ENCODE results near the gene ZCCHC14. TPM values are rescaled to one million over a fixed set of nuclear protein-coding genes. Genes with fewer than 3 reads are reported as not detected.

The ZCCHC14 gene
- polyA plus RNA-seq, 2 of the 4 experiments (the other 2 are of a cell fraction): 3.8 to 7.3 TPM

DNA sequence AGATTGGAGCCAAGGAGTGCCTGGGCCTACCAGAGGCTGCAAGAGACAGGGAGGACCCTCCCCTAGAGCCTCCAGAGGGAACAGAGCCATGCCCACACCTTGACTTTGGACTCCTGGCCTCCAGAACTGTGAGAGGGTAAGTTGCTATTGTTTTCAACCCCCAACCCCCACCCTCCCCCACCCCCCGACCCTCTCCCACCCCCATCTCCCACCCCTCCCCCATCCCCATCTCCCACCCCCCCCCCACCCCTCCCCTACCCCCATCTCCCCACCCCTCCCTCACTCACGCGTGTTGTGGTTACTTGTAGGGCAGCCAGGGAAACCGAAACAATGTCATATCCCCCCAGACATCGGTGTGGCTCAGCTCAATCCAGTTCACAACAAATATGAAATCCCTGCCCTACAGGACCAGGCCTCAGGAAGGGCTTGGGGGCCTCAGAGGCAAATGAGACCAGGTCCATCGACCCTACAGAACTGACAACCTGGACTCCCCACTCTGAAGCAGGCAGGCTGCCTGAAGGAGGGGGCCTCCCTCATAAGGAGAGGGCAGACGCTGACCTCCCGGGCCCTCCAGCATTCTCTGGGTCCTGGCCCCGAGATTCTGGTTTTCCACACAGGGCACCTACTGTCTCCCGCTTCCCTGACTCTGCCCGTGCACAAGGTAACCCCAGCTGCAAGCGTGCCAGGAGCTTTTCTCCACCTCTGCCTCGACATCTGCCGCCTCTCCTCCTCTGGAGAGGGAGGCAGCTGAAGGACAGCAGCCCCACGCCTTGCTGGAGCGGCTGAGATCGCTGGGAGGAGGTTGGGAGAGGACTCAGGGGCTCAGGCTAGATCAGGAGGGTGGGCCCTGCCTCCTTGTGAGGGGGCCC lies 3.0 kb upstream of the ZCCHC14 start (continued):
- TF ChIP-seq REST (IDR thresholded peaks at IDR 0.05) (no peak), SREBF2 (IDR thresholded peaks at IDR 0.05) (no peak), USF2 (IDR thresholded peaks at IDR 0.05) (no peak)

DNA sequence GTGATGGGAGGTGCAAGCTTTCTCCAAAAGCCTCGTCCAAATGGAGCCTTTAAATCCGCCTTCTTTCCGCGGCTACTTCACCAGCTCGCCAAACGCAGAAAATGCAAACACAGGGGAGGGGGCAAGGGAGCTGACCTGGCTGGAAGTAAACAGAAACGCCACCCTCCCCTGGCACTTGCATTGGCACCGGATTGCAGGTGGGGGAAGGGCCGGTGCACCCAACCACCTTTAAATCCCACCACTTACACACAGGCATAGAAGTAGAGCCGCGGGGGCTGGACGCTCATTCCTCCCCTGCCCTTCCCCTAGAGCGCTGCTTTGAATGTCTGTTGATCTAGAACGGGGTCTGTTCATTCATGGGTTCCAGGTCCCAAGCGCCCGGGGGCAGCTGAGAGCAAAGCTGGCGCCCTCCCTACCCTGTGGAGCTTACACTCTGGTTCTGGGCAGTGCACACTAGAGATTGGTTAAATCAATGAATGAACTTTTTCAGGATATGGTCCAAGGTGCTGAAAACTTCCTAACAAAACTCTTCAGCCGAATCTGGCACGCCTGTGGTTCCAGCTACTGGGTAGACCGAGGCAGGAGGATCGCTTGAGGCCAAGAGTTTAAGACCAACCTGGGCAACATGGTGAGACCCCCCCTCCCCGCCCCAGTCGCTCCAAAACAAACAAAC lies 920 bp upstream of the ZCCHC14 start:
- TF ChIP-seq RFX5 (IDR thresholded peaks at IDR 0.05) (no peak), HMGXB4 (CRISPR knock-in tag; IDR thresholded peaks at IDR 0.05; ENCODE audit: borderline replicate concordance) (no peak), EHF (CRISPR knock-in tag; IDR thresholded peaks at IDR 0.05) (no peak), EP300 (IDR thresholded peaks at IDR 0.05) (no peak), RAD21 (conservative IDR thresholded peaks at IDR 0.05 in 1 of 2, IDR thresholded peaks at IDR 0.05 in 1 of 2) (no peak), ZSCAN20 (CRISPR knock-in tag; IDR thresholded peaks at IDR 0.05) (no peak), REST (IDR thresholded peaks at IDR 0.05) (peak; percentile 52), ESRRA (IDR thresholded peaks at IDR 0.05; ENCODE audit: borderline replicate concordance, low read length) (no peak), POLR2A (IDR thresholded peaks at IDR 0.05; ENCODE audit: low read length) (no peak), USF2 (IDR thresholded peaks at IDR 0.05) (no peak), BHLHE40 (IDR thresholded peaks at IDR 0.05; ENCODE audit: low read depth, low read length) (no peak), ZFP36 (IDR thresholded peaks at IDR 0.05; ENCODE audit: borderline replicate concordance, partially characterized antibody) (no peak), KDM1A (IDR thresholded peaks at IDR 0.05; ENCODE audit: low read depth) (peak; percentile 73; the same call in 1 of the 2 replicates), FOSB (CRISPR knock-in tag; IDR thresholded peaks at IDR 0.05) (no peak), CTCF (IDR thresholded peaks at IDR 0.05) (0 out of 3 replicates have a peak, but pooled peaks have one; percentile 3), MAZ (IDR thresholded peaks at IDR 0.05; ENCODE audit: borderline replicate concordance, low read depth, low read length) (no peak), MAFK (IDR thresholded peaks at IDR 0.05; ENCODE audit: partially characterized antibody) (no peak)
- ChIA-PET POLR2A (no interaction called here), CTCF (interaction anchor here (1.2 to 1.4 kb wide), 4 partner anchors 20 to 142 kb away, joined by 3 to 5 read pairs (median 3); no protein-coding TSS in a partner anchor)
- Histone ChIP-seq H3K27ac (peak overlapping the region; percentile 67 to 83; a peak in 5 of 6 replicates), H3K4me2 (peak overlapping the region; percentile 93), H3K4me1 (peaks cover 33% of the 10 kb centered on the region), H3K4me3 (peak overlapping the region; percentile 86), H3K9me3 (no peaks in the 10 kb centered on the region)
- FAIRE-seq (no peak), ATAC-seq (peak in 1 of 2 experiments; percentile 29; a peak in 3 of 6 replicates), DNase-seq (ENCODE audit: low read depth in 1 of 2, low spot score in 1 of 2) (no peak)
- 30% methylated on average over 23 of the region's 23 CpGs for WGBS (ENCODE audit: missing lambda C conversion rate)

Data from A549 (cell line).